Measurements from ENCODE around the gene SLC16A11.

DNA sequence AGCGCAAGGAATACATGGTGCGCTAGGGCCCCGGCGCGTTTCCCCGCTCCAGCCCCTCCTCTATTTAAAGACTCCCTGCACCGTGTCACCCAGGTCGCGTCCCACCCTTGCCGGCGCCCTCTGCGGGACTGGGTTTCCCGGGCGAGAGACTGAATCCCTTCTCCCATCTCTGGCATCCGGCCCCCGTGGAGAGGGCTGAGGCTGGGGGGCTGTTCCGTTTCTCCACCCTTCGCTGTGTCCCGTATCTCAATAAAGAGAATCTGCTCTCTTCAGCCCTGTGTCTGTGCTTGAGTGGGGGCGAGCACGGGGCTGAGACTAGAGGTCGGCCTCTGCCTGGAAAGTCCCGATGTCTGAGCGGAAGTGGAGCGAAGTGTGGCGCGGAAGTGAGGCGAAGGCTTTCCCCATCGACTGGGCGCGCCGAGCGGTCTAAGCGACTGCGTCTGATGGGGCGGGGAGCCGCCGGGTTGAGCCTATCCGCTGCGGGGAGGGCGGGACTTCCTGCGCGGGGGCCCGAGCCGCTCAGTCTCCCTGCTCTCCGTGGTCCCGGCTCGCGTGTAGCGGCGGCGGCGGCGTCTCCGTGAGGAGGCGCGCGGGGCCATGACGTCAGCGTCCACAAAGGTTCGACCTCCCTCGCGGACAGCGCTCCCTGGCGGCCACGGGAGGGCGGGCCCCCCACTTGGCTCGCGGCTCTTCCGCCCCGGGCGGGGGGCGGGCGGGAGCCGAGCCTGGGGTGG, 29.5 kb downstream of the SLC16A11 start:
- TF ChIP-seq POLR2A (IDR thresholded peaks at IDR 0.05; ENCODE audit: low read depth, low read length): peak; percentile 93
- TF ChIP-seq POLR2AphosphoS5 (IDR thresholded peaks at IDR 0.05; ENCODE audit: low read depth, low read length): peak; percentile 95
